ENCODE measurements around the gene PPM1N. TPM values are rescaled to one million over a fixed set of nuclear protein-coding genes. Genes with fewer than 3 reads are reported as not detected.

Gene PPM1N
- total RNA-seq, 6 experiments from 2014 or later, result 0.80 to 1.3 (median 1.1) TPM

- peak overlapping the region; percentile 93 for H3K27ac Mint-ChIP-seq
- peaks cover 30% of the 10 kb centered on the region for H3K36me3 Mint-ChIP-seq (ENCODE audit: low read depth)
- peaks cover 79% of the 10 kb centered on the region for H3K9me3 Mint-ChIP-seq
- TF ChIP-seq, protein P1, sequence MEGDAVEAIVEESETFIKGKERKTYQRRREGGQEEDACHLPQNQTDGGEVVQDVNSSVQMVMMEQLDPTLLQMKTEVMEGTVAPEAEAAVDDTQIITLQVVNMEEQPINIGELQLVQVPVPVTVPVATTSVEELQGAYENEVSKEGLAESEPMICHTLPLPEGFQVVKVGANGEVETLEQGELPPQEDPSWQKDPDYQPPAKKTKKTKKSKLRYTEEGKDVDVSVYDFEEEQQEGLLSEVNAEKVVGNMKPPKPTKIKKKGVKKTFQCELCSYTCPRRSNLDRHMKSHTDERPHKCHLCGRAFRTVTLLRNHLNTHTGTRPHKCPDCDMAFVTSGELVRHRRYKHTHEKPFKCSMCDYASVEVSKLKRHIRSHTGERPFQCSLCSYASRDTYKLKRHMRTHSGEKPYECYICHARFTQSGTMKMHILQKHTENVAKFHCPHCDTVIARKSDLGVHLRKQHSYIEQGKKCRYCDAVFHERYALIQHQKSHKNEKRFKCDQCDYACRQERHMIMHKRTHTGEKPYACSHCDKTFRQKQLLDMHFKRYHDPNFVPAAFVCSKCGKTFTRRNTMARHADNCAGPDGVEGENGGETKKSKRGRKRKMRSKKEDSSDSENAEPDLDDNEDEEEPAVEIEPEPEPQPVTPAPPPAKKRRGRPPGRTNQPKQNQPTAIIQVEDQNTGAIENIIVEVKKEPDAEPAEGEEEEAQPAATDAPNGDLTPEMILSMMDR (IDR thresholded peaks at IDR 0.05), result no peak
- peaks cover 99% of the 10 kb centered on the region for H3K27me3 Mint-ChIP-seq (ENCODE audit: insufficient read depth)
- peaks cover 90% of the 10 kb centered on the region for H3K4me1 Mint-ChIP-seq (ENCODE audit: low read depth)
- peak overlapping the region; percentile 89 for H3K4me3 Mint-ChIP-seq
- DNase-seq, result no peak
Observed at GRCh38 chr19:45473682-45474605, 24.3 kb upstream of the PPM1N start.

GRCh38 chr19:45474606-45475521 lies 23.4 kb upstream of the PPM1N start:
- peak; percentile 59 for DNase-seq
- peaks cover 95% of the 10 kb centered on the region for H3K4me1 Mint-ChIP-seq (ENCODE audit: low read depth)
- peaks cover 91% of the 10 kb centered on the region for H3K27me3 Mint-ChIP-seq (ENCODE audit: insufficient read depth)
- TF ChIP-seq, protein P1 (IDR thresholded peaks at IDR 0.05), result no peak
- peak overlapping the region; percentile 89 for H3K4me3 Mint-ChIP-seq
- H3K27ac Mint-ChIP-seq, result peak overlapping the region; percentile 93
- H3K36me3 Mint-ChIP-seq (ENCODE audit: low read depth), result peaks cover 30% of the 10 kb centered on the region
- H3K9me3 Mint-ChIP-seq, result peaks cover 74% of the 10 kb centered on the region

GRCh38 chr19:45475537-45476291 lies 22.5 kb upstream of the PPM1N start:
- H3K27ac Mint-ChIP-seq, result peak overlapping the region; percentile 93
- H3K27me3 Mint-ChIP-seq (ENCODE audit: insufficient read depth), result peaks cover 82% of the 10 kb centered on the region
- H3K4me1 Mint-ChIP-seq (ENCODE audit: low read depth), result peaks cover 87% of the 10 kb centered on the region
- H3K9me3 Mint-ChIP-seq, result peaks cover 65% of the 10 kb centered on the region
- TF ChIP-seq, protein P1 (IDR thresholded peaks at IDR 0.05), result no peak
- H3K36me3 Mint-ChIP-seq (ENCODE audit: low read depth), result peaks cover 30% of the 10 kb centered on the region
- peak; percentile 70 for DNase-seq
- H3K4me3 Mint-ChIP-seq, result peak overlapping the region; percentile 89

- Mint-ChIP-seq H3K27me3 (ENCODE audit: insufficient read depth) (peaks cover 76% of the 10 kb centered on the region), H3K27ac (peak overlapping the region; percentile 93), H3K4me3 (peak overlapping the region; percentile 89), H3K4me1 (ENCODE audit: low read depth) (peaks cover 81% of the 10 kb centered on the region), H3K36me3 (ENCODE audit: low read depth) (peaks cover 30% of the 10 kb centered on the region), H3K9me3 (peaks cover 62% of the 10 kb centered on the region)
- peak; percentile 43 for DNase-seq
- TF ChIP-seq, protein P1 (IDR thresholded peaks at IDR 0.05), result no peak
Observed at GRCh38 chr19:45476304-45476703, 21.9 kb upstream of the PPM1N start.

DNA sequence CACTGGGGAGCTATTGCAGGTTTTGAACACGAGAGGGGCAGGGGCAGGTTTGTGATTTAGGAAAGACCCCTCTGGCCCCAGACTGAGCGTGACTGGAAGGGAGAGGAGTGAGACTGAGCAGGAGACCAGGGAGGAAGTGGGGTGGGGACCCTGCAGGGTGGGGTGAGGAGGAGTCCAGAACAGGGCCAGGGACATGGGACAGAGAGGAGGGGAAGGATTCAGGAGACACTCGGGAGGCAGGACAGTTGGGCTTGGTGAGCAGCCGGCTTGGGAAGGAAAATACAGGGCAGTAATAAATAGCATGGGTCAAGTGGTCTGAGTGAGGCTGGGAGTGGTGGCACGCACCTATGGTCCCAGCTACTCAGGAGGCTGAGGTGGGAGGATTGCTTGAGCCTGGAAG lies 21.1 kb upstream of the PPM1N start:
- Mint-ChIP-seq H3K27ac (peak overlapping the region; percentile 93), H3K36me3 (ENCODE audit: low read depth) (peaks cover 23% of the 10 kb centered on the region), H3K9me3 (peaks cover 57% of the 10 kb centered on the region), H3K4me1 (ENCODE audit: low read depth) (peaks cover 72% of the 10 kb centered on the region), H3K27me3 (ENCODE audit: insufficient read depth) (peaks cover 67% of the 10 kb centered on the region), H3K4me3 (peak overlapping the region; percentile 89)
- TF ChIP-seq, protein P1 (IDR thresholded peaks at IDR 0.05), result no peak
- peak; percentile 32 for DNase-seq
